Measurements from ENCODE around the gene SLC6A18. TPM values are rescaled to one million over a fixed set of nuclear protein-coding genes. Genes with fewer than 3 reads are reported as not detected.

The SLC6A18 gene
- total and polyA plus RNA-seq, 10 of the 15 experiments (the other 5 are each of a cell fraction or from before 2014, with no cell fraction given) = not detected

DNA sequence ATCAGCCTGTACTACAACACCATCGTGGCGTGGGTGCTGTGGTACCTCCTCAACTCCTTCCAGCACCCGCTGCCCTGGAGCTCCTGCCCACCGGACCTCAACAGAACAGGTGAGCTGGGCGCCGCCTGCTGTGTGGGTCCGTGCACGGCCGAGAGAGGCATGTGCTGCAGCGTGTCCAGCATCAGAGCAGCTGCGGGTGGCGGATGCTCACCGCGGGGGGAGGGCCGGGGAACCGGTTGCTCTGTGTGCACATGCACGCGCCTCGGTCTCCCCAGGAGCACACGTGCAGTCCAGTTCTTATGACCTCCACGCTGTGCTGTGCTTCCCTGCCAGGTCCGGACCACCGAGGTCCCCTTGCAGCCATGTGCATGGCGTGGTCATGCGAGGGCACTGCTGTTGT lies 7.6 kb downstream of the SLC6A18 start:
- BruUV-seq (replicated peaks) = no TSS peak
- ATAC-seq = no peak
- POLR2A ChIA-PET = no interaction called here
- no peak overlapping the region for H3K4me2 ChIP-seq (ENCODE audit: control insufficient read depth, insufficient read depth)
- CTCF ChIA-PET = no interaction called here
- H3K4me1 ChIP-seq (ENCODE audit: control insufficient read depth, insufficient read depth, low read length) = no peaks in the 10 kb centered on the region
- no peak for DNase-seq (ENCODE audit: low read depth, low spot score)
- RAD21 ChIA-PET (ENCODE audit: unreplicated experiment) = no interaction called here
- 73% methylated on average over 25 of the region's 25 CpGs for WGBS (ENCODE audit: insufficient coverage, insufficient replicate concordance, low lambda C conversion rate, missing lambda C conversion rate)
- no peak for TF ChIP-seq CEBPB (IDR thresholded peaks at IDR 0.05; ENCODE audit: borderline replicate concordance in 1 of 2, low read depth in 2 of 2, low read length in 2 of 2)
- TF ChIP-seq ESRRA (IDR thresholded peaks at IDR 0.05; ENCODE audit: low read length) = no peak
- TF ChIP-seq SMARCA5 (IDR thresholded peaks at IDR 0.05) = no peak
- TF ChIP-seq, protein P1, sequence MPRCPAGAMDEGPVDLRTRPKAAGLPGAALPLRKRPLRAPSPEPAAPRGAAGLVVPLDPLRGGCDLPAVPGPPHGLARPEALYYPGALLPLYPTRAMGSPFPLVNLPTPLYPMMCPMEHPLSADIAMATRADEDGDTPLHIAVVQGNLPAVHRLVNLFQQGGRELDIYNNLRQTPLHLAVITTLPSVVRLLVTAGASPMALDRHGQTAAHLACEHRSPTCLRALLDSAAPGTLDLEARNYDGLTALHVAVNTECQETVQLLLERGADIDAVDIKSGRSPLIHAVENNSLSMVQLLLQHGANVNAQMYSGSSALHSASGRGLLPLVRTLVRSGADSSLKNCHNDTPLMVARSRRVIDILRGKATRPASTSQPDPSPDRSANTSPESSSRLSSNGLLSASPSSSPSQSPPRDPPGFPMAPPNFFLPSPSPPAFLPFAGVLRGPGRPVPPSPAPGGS (IDR thresholded peaks at IDR 0.05; ENCODE audit: borderline replicate concordance, insufficient read depth, low read depth, low read length, poor library complexity, severe bottlenecking) = no peak
- no peak for TF ChIP-seq BACH1 (IDR thresholded peaks at IDR 0.05; ENCODE audit: borderline replicate concordance)
- no peak for TF ChIP-seq ZBED1 (IDR thresholded peaks at IDR 0.05; ENCODE audit: borderline replicate concordance)
- no peak for TF ChIP-seq WRNIP1 (IDR thresholded peaks at IDR 0.05; ENCODE audit: borderline replicate concordance, low read depth, low read length)
- no peak for TF ChIP-seq RBBP5 (conservative IDR thresholded peaks at IDR 0.05)
- TF ChIP-seq, protein P2, sequence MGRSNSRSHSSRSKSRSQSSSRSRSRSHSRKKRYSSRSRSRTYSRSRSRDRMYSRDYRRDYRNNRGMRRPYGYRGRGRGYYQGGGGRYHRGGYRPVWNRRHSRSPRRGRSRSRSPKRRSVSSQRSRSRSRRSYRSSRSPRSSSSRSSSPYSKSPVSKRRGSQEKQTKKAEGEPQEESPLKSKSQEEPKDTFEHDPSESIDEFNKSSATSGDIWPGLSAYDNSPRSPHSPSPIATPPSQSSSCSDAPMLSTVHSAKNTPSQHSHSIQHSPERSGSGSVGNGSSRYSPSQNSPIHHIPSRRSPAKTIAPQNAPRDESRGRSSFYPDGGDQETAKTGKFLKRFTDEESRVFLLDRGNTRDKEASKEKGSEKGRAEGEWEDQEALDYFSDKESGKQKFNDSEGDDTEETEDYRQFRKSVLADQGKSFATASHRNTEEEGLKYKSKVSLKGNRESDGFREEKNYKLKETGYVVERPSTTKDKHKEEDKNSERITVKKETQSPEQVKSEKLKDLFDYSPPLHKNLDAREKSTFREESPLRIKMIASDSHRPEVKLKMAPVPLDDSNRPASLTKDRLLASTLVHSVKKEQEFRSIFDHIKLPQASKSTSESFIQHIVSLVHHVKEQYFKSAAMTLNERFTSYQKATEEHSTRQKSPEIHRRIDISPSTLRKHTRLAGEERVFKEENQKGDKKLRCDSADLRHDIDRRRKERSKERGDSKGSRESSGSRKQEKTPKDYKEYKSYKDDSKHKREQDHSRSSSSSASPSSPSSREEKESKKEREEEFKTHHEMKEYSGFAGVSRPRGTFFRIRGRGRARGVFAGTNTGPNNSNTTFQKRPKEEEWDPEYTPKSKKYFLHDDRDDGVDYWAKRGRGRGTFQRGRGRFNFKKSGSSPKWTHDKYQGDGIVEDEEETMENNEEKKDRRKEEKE (IDR thresholded peaks at IDR 0.05) = no peak
- TF ChIP-seq, protein P3, sequence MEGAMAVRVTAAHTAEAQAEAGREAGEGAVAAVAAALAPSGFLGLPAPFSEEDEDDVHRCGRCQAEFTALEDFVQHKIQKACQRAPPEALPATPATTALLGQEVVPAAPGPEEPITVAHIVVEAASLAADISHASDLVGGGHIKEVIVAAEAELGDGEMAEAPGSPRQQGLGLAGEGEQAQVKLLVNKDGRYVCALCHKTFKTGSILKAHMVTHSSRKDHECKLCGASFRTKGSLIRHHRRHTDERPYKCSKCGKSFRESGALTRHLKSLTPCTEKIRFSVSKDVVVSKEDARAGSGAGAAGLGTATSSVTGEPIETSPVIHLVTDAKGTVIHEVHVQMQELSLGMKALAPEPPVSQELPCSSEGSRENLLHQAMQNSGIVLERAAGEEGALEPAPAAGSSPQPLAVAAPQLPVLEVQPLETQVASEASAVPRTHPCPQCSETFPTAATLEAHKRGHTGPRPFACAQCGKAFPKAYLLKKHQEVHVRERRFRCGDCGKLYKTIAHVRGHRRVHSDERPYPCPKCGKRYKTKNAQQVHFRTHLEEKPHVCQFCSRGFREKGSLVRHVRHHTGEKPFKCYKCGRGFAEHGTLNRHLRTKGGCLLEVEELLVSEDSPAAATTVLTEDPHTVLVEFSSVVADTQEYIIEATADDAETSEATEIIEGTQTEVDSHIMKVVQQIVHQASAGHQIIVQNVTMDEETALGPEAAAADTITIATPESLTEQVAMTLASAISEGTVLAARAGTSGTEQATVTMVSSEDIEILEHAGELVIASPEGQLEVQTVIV (IDR thresholded peaks at IDR 0.05; ENCODE audit: borderline replicate concordance, partially characterized antibody) = no peak
- no peak for TF ChIP-seq RCOR1 (conservative IDR thresholded peaks at IDR 0.05; ENCODE audit: low read depth, low read length)
- no peak for TF ChIP-seq CBX5 (IDR thresholded peaks at IDR 0.05; ENCODE audit: low read depth)
- no peak for TF ChIP-seq SMC3 (IDR thresholded peaks at IDR 0.05; ENCODE audit: borderline replicate concordance, low read length)
- no peak for TF ChIP-seq NFYA (IDR thresholded peaks at IDR 0.05; ENCODE audit: borderline replicate concordance, low read depth, low read length)
- no peak for FAIRE-seq
- H2AFZ ChIP-seq (ENCODE audit: control insufficient read depth, low read depth, low read length) = no peak overlapping the region
- no peaks in the 10 kb centered on the region for H3K79me2 ChIP-seq (ENCODE audit: control insufficient read depth, insufficient read depth, low read length)
- in situ Hi-C loops (cut with MboI) = no loop called here
- no peak overlapping the region for H3K9ac ChIP-seq (ENCODE audit: control insufficient read depth, insufficient read depth, low read length)
- peaks cover 2% of the 10 kb centered on the region; the same call in 2 of the 3 replicates for H3K9me3 ChIP-seq (replicated peaks; ENCODE audit: control insufficient read depth, insufficient read depth, low read length)
- H3K27ac ChIP-seq (ENCODE audit: control insufficient read depth, insufficient read depth) = no peak overlapping the region
- no peaks in the 10 kb centered on the region for H3K36me3 ChIP-seq (ENCODE audit: control insufficient read depth in 2 of 2, insufficient read depth in 2 of 2, low read length in 1 of 2)
- no peaks in the 10 kb centered on the region for H4K20me1 ChIP-seq (ENCODE audit: control insufficient read depth, insufficient read depth)
- SMC1A ChIA-PET (ENCODE audit: uncharacterized antibody, unreplicated experiment) = no interaction called here
- no peak overlapping the region for H3K4me3 ChIP-seq
- H3K27me3 ChIP-seq (replicated peaks in 1 of 2; ENCODE audit: control insufficient read depth in 2 of 2, insufficient read depth in 2 of 2, low read length in 1 of 2) = no peaks in the 10 kb centered on the region; a peak in 2 of 4 replicates
- intact Hi-C loops (cut with micrococcal nuclease; ENCODE audit: unreplicated experiment) = no loop called here
